ENCODE data around the gene KEAP1. TPM values are rescaled to one million over a fixed set of nuclear protein-coding genes. Genes with fewer than 3 reads are reported as not detected.

Gene KEAP1
- total and polyA plus RNA-seq, 2 of the 13 experiments (the other 11 are each of a cell fraction or from before 2014, with no cell fraction given) = 56.7 to 72.9 TPM

GRCh38 chr19:10505583-10506229 is 2.5 kb upstream of the KEAP1 start:
- 40% methylated on average over 9 of the region's 17 CpGs for WGBS (ENCODE audit: low lambda C conversion rate)
- ATAC-seq = no peak
- Histone ChIP-seq H3K79me2 (ENCODE audit: insufficient read depth, low read length) (peaks cover 18% of the 10 kb centered on the region), H3K4me1 (ENCODE audit: insufficient read depth, low read length) (peaks cover 57% of the 10 kb centered on the region), H4K20me1 (ENCODE audit: insufficient read depth, low read length) (no peaks in the 10 kb centered on the region), H3K4me3 (replicated peaks in 1 of 3; ENCODE audit: insufficient read depth in 1 of 3, low read depth in 2 of 3, low read length in 3 of 3) (peak overlapping the region in 1 of 3 experiments; percentile 21; a peak in 1 of 6 replicates), H3K36me3 (replicated peaks in 1 of 2; ENCODE audit: control insufficient read depth in 1 of 2, insufficient read depth in 2 of 2, low read length in 2 of 2) (no peaks in the 10 kb centered on the region), H3K9ac (ENCODE audit: insufficient read depth, low read depth, low read length) (no peak overlapping the region), H3K27ac (ENCODE audit: extremely low read length, insufficient read depth, low read length) (no peak overlapping the region), H3K4me2 (ENCODE audit: low read depth, low read length) (peak overlapping the region; percentile 70), H2AFZ (ENCODE audit: low read length) (peak overlapping the region; percentile 70), H3K9me3 (ENCODE audit: low read length) (no peaks in the 10 kb centered on the region), H3K27me3 (ENCODE audit: control insufficient read depth in 1 of 2, insufficient read depth in 2 of 2, low read length in 2 of 2) (no peaks in the 10 kb centered on the region)
- intact Hi-C loops (cut with micrococcal nuclease; ENCODE audit: unreplicated experiment) = no loop called here
- in situ Hi-C loops (cut with HindIII; ENCODE audit: extremely low pct_ligation_motif_present, low pct_unique_long_range_greater_than_20kb) = no loop called here
- BruUV-seq (replicated peaks) = no TSS peak
- peak; percentile 56 for FAIRE-seq
- ChIA-PET POLR2A (interaction anchor here (0.9 kb wide), 1 partner anchor 235 kb away, joined by 3 read pairs; the partner anchor contains the start of gene ICAM1), CTCF (ENCODE audit: low intra/inter-chr PET ratio, low total read pairs) (interaction anchor here (1.2 kb wide), 1 partner anchor 67 kb away, joined by 6 read pairs; no protein-coding TSS in a partner anchor)
- peak; percentile 60 for DNase-seq (ENCODE audit: low spot score)
- TF ChIP-seq, protein P1, sequence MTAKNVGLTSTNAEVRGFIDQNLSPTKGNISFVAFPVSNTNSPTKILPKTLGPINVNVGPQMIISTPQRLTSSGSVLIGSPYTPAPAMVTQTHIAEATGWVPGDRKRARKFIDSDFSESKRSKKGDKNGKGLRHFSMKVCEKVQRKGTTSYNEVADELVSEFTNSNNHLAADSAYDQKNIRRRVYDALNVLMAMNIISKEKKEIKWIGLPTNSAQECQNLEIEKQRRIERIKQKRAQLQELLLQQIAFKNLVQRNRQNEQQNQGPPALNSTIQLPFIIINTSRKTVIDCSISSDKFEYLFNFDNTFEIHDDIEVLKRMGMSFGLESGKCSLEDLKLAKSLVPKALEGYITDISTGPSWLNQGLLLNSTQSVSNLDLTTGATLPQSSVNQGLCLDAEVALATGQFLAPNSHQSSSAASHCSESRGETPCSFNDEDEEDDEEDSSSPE (CRISPR knock-in tag; IDR thresholded peaks at IDR 0.05) = 0 out of 2 replicates have a peak, but pooled peaks have one; percentile 35
- 0 out of 2 replicates have a peak, but pooled peaks have one; percentile 21 for TF ChIP-seq MIXL1 (CRISPR knock-in tag; IDR thresholded peaks at IDR 0.05)
- TF ChIP-seq RFX1 (IDR thresholded peaks at IDR 0.05) = no peak
- peak; percentile 34; the same call in 1 of the 2 replicates for TF ChIP-seq ZNF580 (CRISPR knock-in tag; IDR thresholded peaks at IDR 0.05; ENCODE audit: borderline replicate concordance, low read depth)
- TF ChIP-seq ZNF382 (CRISPR knock-in tag; IDR thresholded peaks at IDR 0.05; ENCODE audit: borderline replicate concordance) = no peak
- no peak for TF ChIP-seq ZBTB40 (IDR thresholded peaks at IDR 0.05)
- TF ChIP-seq ZBTB40 (CRISPR knock-in tag; IDR thresholded peaks at IDR 0.05) = no peak
- TF ChIP-seq BHLHE40 (IDR thresholded peaks at IDR 0.05; ENCODE audit: low read length) = peak; percentile 33; the same call in 1 of the 2 replicates
- TF ChIP-seq SAFB2 (CRISPR knock-in tag; IDR thresholded peaks at IDR 0.05; ENCODE audit: borderline replicate concordance, low read depth) = no peak
- peak; percentile 51; the same call in 1 of the 2 replicates for TF ChIP-seq ZMYM3 (CRISPR knock-in tag; IDR thresholded peaks at IDR 0.05)
- TF ChIP-seq XRCC5 (optimal IDR thresholded peaks at IDR 0.05; ENCODE audit: low read length) = peak; percentile 70
- no peak for TF ChIP-seq DRAP1 (CRISPR knock-in tag; IDR thresholded peaks at IDR 0.05)
- TF ChIP-seq HNF4G (IDR thresholded peaks at IDR 0.05; ENCODE audit: borderline replicate concordance, low read depth, low read length) = no peak
- TF ChIP-seq HNF4G (CRISPR knock-in tag; IDR thresholded peaks at IDR 0.05; ENCODE audit: borderline replicate concordance, low read depth) = no peak

All from HepG2 (cell line).